Esophagus squamous epithelium (tissue), 4 donors: ENCODE data around the gene RFX2.

Experiments used
- CTCF ChIP-seq, 6 experiments: fragments of 450-650 bp in 4 of 6; fragments of 200-600 bp in 2 of 6; sonication (generic) in 2 of 6; IDR thresholded peaks; one replicate each; pipeline ENCODE4 v1.5.1; 2016 to 2019; ENCODE audit warnings: antibody characterized with exemption in 6 of 6, mild to moderate bottlenecking in 4 of 6, moderate library complexity in 4 of 6
- POLR2A ChIP-seq, 4 donors: fragments of 450-650 bp; IDR thresholded peaks; one replicate each; pipeline ENCODE4 v1.6.1; 2017; ENCODE audit warnings: antibody characterized with exemption in 4 of 4, mild to moderate bottlenecking in 4 of 4, moderate library complexity in 3 of 4

GRCh38 chr19:6101291-6101825 lies 8.9 kb downstream of the RFX2 start:
- no peak for TF ChIP-seq POLR2A (IDR thresholded peaks at IDR 0.05)
- TF ChIP-seq CTCF (IDR thresholded peaks at IDR 0.05) = no peak
